Peyer's patch (tissue), 4 donors: Measurements from ENCODE around the gene FARP1. TPM values are rescaled to one million over a fixed set of nuclear protein-coding genes. Genes with fewer than 3 reads are reported as not detected.

Experiments
- DNase-seq, 3 donors: peaks; one replicate each; pipeline ENCODE4 v3.0.0-alpha.2; 2017 to 2019
- H3K27ac ChIP-seq, 4 donors: fragments of 200-600 bp; sonication (generic); one replicate each; pipeline ENCODE4 v1.5.1; 2016 to 2019
- H3K27me3 ChIP-seq, 2 donors: fragments of 200-600 bp; sonication (generic); one replicate each; pipeline ENCODE4 v1.5.1; 2019
- H3K36me3 ChIP-seq, 3 donors: fragments of 200-600 bp; sonication (generic); one replicate each; pipeline ENCODE4 v1.5.1; 2016 to 2019
- H3K4me1 ChIP-seq, 4 donors: fragments of 200-600 bp; sonication (generic); one replicate each; pipeline ENCODE4 v1.5.1; 2016 to 2019
- H3K4me3 ChIP-seq, 4 donors: fragments of 200-600 bp; sonication (generic); 1 replicate in 3 of 4; 2 replicates in 1 of 4; pipeline ENCODE4 v1.5.1; 2016 to 2019; ENCODE audit warnings: mild to moderate bottlenecking in 1 of 4
- H3K9me3 ChIP-seq, 4 donors: fragments of 200-600 bp; sonication (generic); one replicate each; pipeline ENCODE4 v1.5.1; 2016 to 2019; ENCODE audit warnings: mild to moderate bottlenecking in 1 of 4
- CTCF ChIP-seq, 6 experiments: fragments of 450-650 bp in 4 of 6; fragments of 200-600 bp in 2 of 6; sonication (generic) in 1 of 6; IDR thresholded peaks; one replicate each; pipeline ENCODE4 v1.5.1; 2017 to 2019; ENCODE audit warnings: antibody characterized with exemption in 6 of 6, mild to moderate bottlenecking in 3 of 6, moderate library complexity in 1 of 6
- POLR2A ChIP-seq, 2 donors: fragments of 450-650 bp; IDR thresholded peaks; one replicate each; pipeline ENCODE4 v1.5.1; 2017; ENCODE audit warnings: antibody characterized with exemption in 2 of 2, mild to moderate bottlenecking in 2 of 2, moderate library complexity in 2 of 2
- total RNA-seq, 4 donors: library from RNA; depleted of rRNA; stranded (reverse); fragments of >200 nt; gene quantifications; one replicate each; pipeline ENCODE4 v1.1.0, GENCODE V29; 2016

Gene FARP1
- total RNA-seq, 4 donors from 2014 or later = 10.6 to 61.1 (median 14.9) TPM

GRCh38 chr13:98364179-98364578, 221.3 kb downstream of the FARP1 start:
- Histone ChIP-seq H3K27ac (no peak overlapping the region), H3K27me3 (no peaks in the 10 kb centered on the region), H3K9me3 (no peaks in the 10 kb centered on the region), H3K4me3 (no peak overlapping the region), H3K36me3 (no peaks in the 10 kb centered on the region), H3K4me1 (no peaks in the 10 kb centered on the region)
- TF ChIP-seq POLR2A (IDR thresholded peaks at IDR 0.05) (no peak), CTCF (IDR thresholded peaks at IDR 0.05) (no peak)
- DNase-seq = no peak

- H3K27me3 ChIP-seq = no peaks in the 10 kb centered on the region
- H3K9me3 ChIP-seq = no peaks in the 10 kb centered on the region
- H3K27ac ChIP-seq = no peak overlapping the region
- DNase-seq = no peak
- TF ChIP-seq POLR2A (IDR thresholded peaks at IDR 0.05) = no peak
- no peak for TF ChIP-seq CTCF (IDR thresholded peaks at IDR 0.05)
- no peak overlapping the region for H3K4me3 ChIP-seq
- no peaks in the 10 kb centered on the region for H3K4me1 ChIP-seq
- no peaks in the 10 kb centered on the region for H3K36me3 ChIP-seq
Measured at GRCh38 chr13:98364647-98365046, 221.8 kb downstream of the FARP1 start.

- Histone ChIP-seq H3K27ac (no peak overlapping the region), H3K9me3 (no peaks in the 10 kb centered on the region), H3K27me3 (no peaks in the 10 kb centered on the region), H3K4me3 (no peak overlapping the region), H3K36me3 (no peaks in the 10 kb centered on the region), H3K4me1 (peaks cover 0 to 4% (median 0%) of the 10 kb centered on the region in 4 donors)
- TF ChIP-seq POLR2A (IDR thresholded peaks at IDR 0.05) = no peak
- TF ChIP-seq CTCF (IDR thresholded peaks at IDR 0.05) = no peak
- no peak for DNase-seq
Measured at GRCh38 chr13:98365302-98365701, 222.4 kb downstream of the FARP1 start.

- Histone ChIP-seq H3K4me1 (peaks cover 0 to 7% (median 0%) of the 10 kb centered on the region in 4 donors), H3K36me3 (no peaks in the 10 kb centered on the region), H3K27me3 (no peaks in the 10 kb centered on the region), H3K9me3 (no peaks in the 10 kb centered on the region), H3K4me3 (no peak overlapping the region), H3K27ac (no peak overlapping the region)
- no peak for DNase-seq
- no peak for TF ChIP-seq POLR2A (IDR thresholded peaks at IDR 0.05)
- TF ChIP-seq CTCF (IDR thresholded peaks at IDR 0.05) = no peak
Measured at GRCh38 chr13:98366010-98366409, 223.1 kb downstream of the FARP1 start.

- DNase-seq = no peak
- H3K27me3 ChIP-seq = no peaks in the 10 kb centered on the region
- no peak overlapping the region for H3K4me3 ChIP-seq
- no peaks in the 10 kb centered on the region for H3K36me3 ChIP-seq
- H3K4me1 ChIP-seq = peaks cover 0 to 7% (median 0%) of the 10 kb centered on the region in 4 donors
- no peak overlapping the region for H3K27ac ChIP-seq
- TF ChIP-seq POLR2A (IDR thresholded peaks at IDR 0.05) (no peak), CTCF (IDR thresholded peaks at IDR 0.05) (no peak)
- no peaks in the 10 kb centered on the region for H3K9me3 ChIP-seq
Measured at GRCh38 chr13:98366443-98366842, 223.5 kb downstream of the FARP1 start.

- TF ChIP-seq CTCF (IDR thresholded peaks at IDR 0.05) = no peak
- TF ChIP-seq POLR2A (IDR thresholded peaks at IDR 0.05) = no peak
- no peaks in the 10 kb centered on the region for H3K9me3 ChIP-seq
- no peaks in the 10 kb centered on the region for H3K36me3 ChIP-seq
- H3K4me1 ChIP-seq = peaks cover 0 to 7% (median 0%) of the 10 kb centered on the region in 4 donors
- no peaks in the 10 kb centered on the region for H3K27me3 ChIP-seq
- no peak overlapping the region for H3K4me3 ChIP-seq
- H3K27ac ChIP-seq = peak overlapping the region in 1 of 4 donors; percentile 51
- DNase-seq = no peak
Measured at GRCh38 chr13:98366959-98367358, 224.1 kb downstream of the FARP1 start.
